GM18907 (cell line): ENCODE data around the gene MAP1LC3C.
"Not testable (repeated sequence)": the region's sequence is repeated elsewhere in the genome, so short reads cannot be mapped to it uniquely, and the experiment has no call there.

Experiments
- ATAC-seq: cut with Tn5 transposase; IDR thresholded peaks from one replicate; pipeline ENCODE4 v1.9.1; 2021; ENCODE audit warnings: mild to moderate bottlenecking, moderate library complexity; ENCODE audit not compliant: unreplicated experiment

The MAP1LC3C gene

DNA sequence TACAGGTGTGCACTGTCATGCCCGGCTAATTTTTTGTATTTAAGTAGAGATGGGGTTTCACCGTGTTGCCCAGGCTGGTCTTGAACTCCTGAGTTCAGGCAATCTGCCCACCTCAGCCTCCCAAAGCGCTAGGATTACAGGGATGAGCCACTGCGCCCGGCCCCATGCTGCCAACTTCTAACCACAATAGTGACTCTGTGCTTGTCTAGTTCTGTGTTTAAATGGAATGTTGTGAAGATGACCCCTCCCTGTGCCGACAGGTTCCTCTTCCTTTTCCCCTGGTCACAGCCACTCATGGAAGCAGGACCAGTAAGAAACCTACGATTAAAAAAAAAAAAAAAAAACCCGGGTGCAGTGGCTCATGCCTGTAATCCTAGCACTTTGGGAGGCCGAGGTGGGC is 4.7 kb downstream of the MAP1LC3C start:
- ATAC-seq, result no peak

DNA sequence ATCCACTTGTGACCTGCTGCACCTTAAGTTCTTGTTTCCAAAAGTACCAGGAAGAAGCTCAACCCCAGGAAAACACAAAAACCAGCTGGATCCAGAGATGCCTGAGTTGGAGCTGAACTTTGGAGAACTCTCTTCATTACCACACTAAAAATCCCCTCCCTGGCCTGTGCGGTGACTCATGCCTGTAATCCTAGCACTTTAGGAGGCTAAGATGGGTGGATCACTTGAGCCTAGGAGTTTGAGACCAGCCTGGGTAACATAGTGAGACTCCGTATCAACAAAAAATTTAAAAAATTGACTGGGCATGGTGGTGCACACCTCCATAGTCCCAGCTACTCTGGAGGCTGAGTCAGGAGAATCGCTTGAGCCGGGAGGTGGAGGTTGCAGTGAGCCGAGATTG is 6.2 kb downstream of the MAP1LC3C start:
- no peak for ATAC-seq

DNA sequence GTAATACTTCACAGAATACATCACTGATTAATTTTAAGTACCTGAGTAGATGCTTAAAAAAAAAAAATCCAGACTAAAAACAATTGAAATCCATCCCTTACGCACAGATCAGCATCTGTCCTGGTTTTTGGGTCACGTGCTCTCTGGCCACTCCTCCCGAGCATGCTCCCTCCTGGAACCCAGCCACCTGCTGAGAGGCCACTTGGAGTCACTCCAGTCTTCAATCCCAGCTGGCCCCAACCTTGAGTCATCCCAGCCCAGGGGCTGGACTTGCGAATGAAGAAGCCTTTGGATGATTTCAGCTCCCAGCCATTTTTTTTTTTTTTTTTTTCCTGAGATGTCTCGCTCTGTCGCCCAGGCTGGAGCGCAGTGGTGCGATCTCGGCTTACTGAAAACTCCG is 8.9 kb downstream of the MAP1LC3C start:
- ATAC-seq, result no peak

DNA sequence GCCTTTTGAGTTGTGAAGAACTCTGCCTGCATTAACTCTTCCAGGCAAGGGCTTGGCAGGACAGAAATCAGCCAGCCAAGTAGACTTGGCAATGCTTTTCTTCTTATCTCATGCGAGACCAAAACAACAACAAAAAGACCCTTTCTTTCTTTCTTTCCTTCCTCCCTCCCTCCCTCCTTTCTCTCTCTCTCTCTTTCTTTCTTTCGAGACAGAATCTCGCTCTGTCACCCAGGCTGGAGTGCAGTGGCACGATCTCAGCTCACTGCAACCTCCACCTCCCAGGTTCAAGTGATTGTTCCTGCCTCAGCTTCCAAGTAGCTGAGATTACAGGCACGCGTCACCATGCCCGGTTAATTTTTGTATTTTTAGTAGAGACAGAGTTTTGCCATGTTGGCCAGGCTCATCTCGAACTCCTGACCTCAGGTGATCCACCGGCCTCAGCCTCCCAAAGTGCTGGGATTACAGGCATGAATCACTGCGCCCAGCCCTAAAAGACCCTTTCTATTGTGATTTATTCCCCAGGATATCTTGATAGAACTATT is 10.4 kb downstream of the MAP1LC3C start:
- not testable (repeated sequence) for ATAC-seq

DNA sequence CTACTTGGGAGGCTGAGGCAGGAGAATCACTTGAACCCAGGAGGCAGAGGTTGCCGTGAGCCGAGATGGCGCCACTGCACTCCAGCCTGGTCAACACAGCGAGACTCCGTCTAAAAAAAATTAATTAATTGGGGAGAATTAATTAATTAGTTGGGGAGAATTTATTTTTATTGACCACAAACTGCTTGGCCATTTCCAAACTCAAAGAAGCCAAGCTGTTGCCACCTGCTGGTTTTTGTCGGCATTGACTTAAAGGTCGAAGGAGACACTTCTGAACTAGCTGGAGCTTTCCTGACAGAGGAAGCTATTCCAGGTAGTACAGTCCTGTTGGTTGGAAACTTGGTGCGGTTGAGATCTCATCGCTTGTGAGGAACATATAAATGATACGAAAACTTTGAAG is 13.1 kb downstream of the MAP1LC3C start:
- ATAC-seq, result peak; percentile 65

DNA sequence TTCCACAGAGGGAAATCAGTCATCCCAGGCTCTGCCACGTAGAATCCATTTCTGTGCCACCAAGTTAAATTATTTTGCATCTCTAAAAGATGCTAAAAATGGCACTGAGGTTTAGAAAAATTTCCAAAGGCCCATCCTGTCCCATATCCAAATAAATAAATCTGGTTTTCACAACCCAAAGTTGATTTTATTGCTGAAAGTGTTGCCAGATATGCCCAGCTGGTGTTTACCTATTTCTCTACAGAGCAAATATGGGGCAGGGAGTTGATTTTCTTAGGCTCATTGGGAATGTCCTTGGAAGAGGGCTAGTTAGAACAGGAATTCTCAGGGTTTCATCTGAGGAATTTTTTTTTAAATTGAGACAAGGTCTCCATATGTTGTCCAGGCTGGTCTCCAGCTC is 19.0 kb downstream of the MAP1LC3C start:
- ATAC-seq, result no peak

DNA sequence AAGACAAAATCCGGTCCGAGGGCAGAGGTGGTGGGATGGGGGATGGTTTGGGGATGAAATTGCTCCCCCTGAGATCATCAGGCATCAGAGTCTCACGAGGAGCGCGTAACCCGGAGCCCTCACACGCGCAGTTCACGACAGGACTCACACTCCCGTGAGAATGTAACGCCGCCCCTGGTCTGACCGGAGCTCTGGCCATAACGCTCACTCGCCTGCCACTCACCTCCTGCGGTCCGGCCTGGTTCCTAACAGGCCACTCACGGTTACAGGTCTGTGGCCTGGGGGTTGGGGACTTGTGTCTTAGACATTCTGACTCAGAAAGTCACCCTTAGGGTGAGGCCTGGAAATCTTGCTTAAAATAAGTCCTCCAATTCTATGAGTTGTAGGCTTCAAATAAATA is 19.8 kb downstream of the MAP1LC3C start:
- no peak for ATAC-seq

DNA sequence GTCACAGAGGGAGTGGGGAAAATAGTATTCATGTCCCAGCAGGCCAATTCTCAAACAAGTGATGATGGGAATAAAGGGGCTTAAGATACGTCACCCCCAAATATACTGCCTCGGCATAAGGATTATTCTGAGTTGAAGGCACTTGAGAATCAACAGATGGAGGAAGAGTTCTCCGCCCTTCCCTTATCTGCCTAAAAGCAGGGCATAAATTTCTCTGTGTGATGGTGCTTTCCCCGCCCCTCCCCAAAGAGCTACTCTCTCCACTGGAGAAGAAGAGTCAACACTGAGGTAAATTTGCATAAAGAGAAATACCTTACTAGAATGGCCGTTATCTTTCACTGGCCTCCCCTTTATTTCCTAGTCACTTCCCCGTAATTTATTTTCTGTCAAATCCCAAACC is 22.7 kb downstream of the MAP1LC3C start:
- ATAC-seq, result no peak

DNA sequence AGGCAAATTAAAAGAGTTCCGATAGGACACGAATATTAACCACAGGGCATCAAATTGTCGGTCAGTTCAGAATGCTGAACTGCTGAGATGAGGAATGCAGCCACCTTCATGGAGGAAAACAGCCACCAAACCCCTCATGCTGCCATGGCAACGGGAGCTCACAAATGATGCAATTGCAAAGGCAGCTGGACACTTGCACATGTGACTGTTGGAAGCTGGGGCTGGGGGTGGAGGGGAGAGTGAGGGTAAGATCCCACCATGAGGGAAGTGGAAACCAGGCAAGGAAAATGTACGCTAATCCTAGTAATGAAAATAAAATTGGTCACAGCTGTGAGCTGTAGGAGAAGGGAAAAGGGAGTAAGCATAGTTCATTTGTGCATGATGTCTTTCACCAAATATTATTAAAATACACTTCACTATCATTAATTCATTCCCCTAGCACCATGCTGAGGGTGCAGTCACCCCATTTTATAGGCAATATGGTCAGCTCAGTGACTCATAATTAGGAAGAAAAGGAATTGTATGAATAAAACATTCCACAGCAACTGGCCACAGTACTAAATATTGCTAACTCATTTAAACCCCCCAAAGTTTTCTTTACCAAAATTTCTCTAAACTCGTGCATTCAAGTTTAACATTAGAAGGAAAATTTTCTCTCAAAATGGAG is 26.1 kb downstream of the MAP1LC3C start:
- no peak for ATAC-seq

DNA sequence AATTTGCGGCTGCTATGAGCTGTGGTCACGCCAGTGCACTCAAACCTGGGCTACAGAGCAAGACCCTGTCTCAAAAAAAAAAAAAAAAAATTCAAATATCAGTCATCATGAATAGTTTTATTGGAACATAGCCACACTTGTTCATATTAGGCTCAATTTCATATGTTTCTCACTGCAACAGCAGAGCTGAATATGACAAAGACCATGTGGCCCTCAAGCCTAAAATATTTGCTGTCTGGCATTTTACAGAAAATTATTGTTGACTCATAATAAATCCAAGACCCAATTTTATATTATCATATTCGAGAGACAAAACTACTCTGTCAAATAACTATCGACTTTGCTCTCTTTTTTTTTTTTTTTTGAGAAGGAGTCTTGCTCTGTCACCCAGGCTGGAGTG is 30.3 kb downstream of the MAP1LC3C start:
- no peak for ATAC-seq

DNA sequence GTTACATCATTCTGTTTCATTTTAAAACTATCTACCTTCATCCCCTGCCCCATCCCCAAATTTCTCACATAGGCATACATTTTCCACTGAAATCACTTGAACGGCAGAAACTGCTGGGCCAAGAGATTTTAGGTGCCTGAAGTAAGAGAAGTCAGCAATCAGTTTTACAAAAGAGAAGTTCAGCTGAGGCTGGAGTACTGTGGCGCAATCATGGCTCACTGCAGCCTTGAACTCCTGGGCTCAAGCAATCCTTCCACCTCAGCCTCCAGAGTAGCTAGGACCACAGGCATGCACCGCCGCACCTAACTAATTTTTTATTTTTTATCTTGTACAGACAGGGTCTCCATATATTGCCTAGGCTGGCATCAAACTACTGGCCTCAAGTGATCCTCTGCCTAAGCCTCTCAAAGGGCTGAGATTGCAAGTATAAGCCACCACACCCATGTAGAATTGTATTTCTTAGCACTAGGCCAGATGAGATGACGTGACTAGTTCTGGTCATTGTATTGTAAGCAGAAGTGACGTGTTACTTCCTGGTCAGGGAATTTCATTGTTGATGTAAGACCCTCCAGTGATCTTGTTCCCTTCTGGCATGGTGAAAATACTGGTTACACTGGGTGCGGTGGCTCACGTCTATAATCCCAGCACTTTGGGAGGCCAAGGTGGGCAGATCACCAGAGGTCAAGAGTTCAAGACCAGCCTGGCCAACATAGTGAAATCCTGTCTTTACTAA is 34.2 kb downstream of the MAP1LC3C start:
- ATAC-seq, result no peak

DNA sequence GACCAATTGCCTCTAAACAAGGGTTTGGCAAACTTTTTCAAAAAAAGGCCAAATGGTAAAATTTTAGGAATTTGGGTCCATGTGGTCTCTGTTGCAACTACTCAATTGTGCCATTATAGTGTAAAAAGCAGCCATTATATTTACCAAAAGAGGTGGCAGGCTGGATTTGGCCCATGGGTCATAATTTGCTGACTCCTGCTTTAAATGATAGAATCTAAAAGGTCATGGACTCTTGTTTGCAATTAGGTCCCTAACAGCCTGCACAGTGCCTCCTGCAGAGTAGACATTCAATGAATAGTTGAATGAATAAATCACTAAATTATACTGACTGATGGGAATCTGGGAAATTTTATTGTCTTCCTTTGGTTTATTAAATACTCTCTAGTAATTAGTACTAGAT is 35.2 kb downstream of the MAP1LC3C start:
- no peak for ATAC-seq

DNA sequence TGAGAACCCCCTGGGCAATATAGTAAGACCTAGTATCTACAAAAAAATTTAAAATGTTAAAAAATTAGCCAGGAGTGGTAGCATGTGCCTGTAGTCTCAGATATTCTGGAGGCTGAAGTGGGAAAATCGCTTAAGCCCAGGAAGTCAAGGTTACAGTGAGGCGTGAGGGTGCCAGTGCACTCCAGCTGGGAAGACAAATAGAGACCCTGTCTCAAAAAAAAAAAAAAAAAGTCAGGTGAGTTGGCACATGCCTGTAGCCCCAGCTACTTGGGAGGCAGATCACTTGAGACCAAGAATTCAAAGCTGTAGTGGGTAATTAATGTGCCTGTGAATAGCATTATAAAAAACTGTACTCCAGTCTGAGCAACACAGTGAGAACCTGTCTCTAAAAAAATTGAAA is 36.7 kb downstream of the MAP1LC3C start:
- ATAC-seq, result no peak

DNA sequence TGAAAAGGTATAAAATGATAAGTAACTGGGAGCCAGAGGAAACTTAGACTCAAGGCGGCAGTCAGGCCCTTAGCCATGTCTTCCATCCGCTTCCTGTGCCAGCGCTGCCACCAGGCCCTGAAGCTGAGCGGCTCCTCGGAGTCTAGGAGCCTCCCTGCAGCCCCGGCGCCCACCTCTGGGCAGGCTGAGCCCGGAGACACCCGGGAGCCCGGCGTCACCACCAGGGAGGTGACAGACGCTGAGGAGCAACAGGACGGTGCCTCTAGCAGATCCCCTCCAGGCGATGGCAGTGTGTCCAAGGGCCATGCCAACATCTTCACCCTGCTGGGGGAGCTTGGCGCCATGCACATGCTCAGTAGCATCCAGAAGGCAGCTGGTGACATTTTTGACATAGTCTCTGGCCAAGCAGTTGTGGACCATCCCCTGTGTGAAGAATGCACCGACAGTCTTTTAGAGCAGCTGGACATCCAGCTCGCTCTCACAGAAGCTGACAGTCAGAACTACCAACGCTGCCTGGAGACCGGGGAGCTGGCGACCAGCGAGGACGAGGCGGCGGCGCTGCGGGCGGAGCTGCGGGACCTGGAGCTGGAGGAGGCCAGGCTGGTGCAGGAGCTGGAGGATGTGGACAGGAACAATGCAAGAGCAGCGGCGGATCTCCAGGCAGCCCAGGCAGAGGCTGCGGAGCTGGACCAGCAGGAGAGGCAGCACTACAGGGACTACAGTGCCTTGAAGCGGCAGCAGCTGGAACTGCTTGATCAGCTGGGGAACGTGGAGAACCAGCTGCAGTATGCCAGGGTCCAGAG is 41.0 kb downstream of the MAP1LC3C start, which contains the start of gene BECN2:
TSS of gene BECN2 (plus strand) at position 76 of the 803 bp plus-strand sequence. CDS start at position 76, 0 bp downstream.
- no peak for ATAC-seq

DNA sequence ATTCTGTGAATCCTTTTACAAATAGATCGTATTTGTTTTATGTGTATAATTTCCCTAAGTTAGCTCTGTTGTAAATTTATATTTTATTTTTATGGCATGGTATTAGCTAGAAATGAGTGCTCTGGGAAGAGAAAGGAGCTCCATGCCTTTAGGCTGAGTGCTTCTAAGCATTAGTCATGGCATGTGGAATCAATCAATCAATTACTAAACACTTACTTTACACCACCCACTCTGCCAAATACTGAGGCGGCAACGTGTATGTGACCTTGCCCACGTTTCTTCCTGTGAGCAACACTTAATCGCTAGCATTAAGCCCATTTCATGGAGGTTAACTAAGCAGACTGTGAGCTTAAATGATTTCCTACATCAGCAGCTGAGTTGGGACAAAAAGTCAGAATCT is 48.5 kb downstream of the MAP1LC3C start:
- no peak for ATAC-seq

DNA sequence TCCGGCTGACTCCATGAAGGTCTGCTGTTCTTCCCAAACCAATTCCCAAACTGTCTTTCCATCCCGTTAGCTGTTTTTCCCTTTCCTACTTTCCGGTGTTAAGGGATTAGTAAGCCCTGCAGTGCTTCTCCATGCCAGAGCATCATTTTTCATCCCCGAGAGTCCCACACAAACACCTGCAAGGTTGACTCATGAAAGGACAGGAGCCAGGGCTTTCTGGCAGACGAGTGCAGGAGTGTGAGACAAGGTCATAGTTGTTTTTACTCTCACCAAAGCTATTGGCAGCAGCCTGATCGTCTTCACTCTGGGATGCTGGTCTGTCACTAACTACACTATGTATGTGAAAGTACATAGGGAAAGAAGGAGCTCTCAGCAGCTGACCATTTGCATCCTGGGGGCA is 51.5 kb downstream of the MAP1LC3C start:
- ATAC-seq, result no peak
